HepG2 (cell line): ENCODE results near the gene USP34. TPM values are rescaled to one million over a fixed set of nuclear protein-coding genes. Genes with fewer than 3 reads are reported as not detected.

Experiments
- CENPT ChIP-seq: sonication (generic); formaldehyde crosslinking; IDR thresholded peaks from 2 replicates; pipeline ENCODE4 v1.8.0; 2022; ENCODE audit warnings: low read depth, mild to moderate bottlenecking, moderate library complexity, missing genetic modification reagents
- MAFF ChIP-seq: IDR thresholded peaks from 2 replicates; pipeline ENCODE4 v1.6.1; 2011; ENCODE audit warnings: low read depth, low read length, improper control_type of control experiment
- POGZ ChIP-seq: sonication (generic); formaldehyde crosslinking; IDR thresholded peaks from 2 replicates; pipeline ENCODE4 v1.4.0; 2020; ENCODE audit warnings: mild to moderate bottlenecking, missing genetic modification reagents
- POLR2G ChIP-seq: fragments of 200-400 bp; formaldehyde crosslinking; IDR thresholded peaks from 2 replicates; pipeline ENCODE4 v1.6.1; 2018; ENCODE audit warnings: mild to moderate bottlenecking, low read depth, low read length, moderate library complexity
- RCOR2 ChIP-seq: IDR thresholded peaks from 2 replicates; pipeline ENCODE4 v1.6.1; 2016; ENCODE audit warnings: missing biosample characterization, missing genetic modification reagents
- RORA ChIP-seq: sonication (generic); formaldehyde crosslinking; IDR thresholded peaks from 2 replicates; pipeline ENCODE4 v1.5.0; 2020; ENCODE audit warnings: mild to moderate bottlenecking, missing genetic modification reagents, moderate library complexity
- SRSF9 ChIP-seq: fragments of 200-400 bp; formaldehyde crosslinking; IDR thresholded peaks from 2 replicates; pipeline ENCODE4 v1.6.1; 2018; ENCODE audit warnings: borderline replicate concordance, mild to moderate bottlenecking, low read depth, low read length; ENCODE audit not compliant: insufficient read depth, poor library complexity, severe bottlenecking
- SUZ12 ChIP-seq: fragments of 150-350 bp; IDR thresholded peaks from 2 replicates; pipeline ENCODE4 v1.6.1; 2014; ENCODE audit warnings: low read depth, low read length
- ZNF562 ChIP-seq: sonication (generic); formaldehyde crosslinking; IDR thresholded peaks from 2 replicates; pipeline ENCODE4 v1.8.0; 2022; ENCODE audit warnings: missing genetic modification reagents, borderline replicate concordance
- ZNF644 ChIP-seq: IDR thresholded peaks from 2 replicates; pipeline ENCODE4 v1.6.1; 2016; ENCODE audit warnings: low read depth
- ZNF652 ChIP-seq: IDR thresholded peaks from 2 replicates; pipeline ENCODE4 v1.6.1; 2016; ENCODE audit warnings: low read depth, borderline replicate concordance
- polyA plus RNA-seq, 8 experiments: library from polyadenylated mRNA; depleted of rRNA in 3 of 8; stranded (reverse) in 7 of 8; unstranded in 1 of 8; fragments of >200 nt; fragmentation: Illumina TruSeq in 4 of 8; extraction: Trizol in 4 of 8; gene quantifications; 2 replicates each; pipeline versions ENCODE4 v1.2.1 to v1.2.3, GENCODE V29; 2011 to 2016; ENCODE audit warnings: low read depth in 4 of 8, missing spikeins in 1 of 8, mixed read lengths in 1 of 8; ENCODE audit not compliant: insufficient read depth in 1 of 8
- total RNA-seq, 5 experiments: library from RNA; depleted of rRNA; stranded (reverse); fragments of >200 nt; fragmentation: Illumina TruSeq; extraction: Trizol; gene quantifications; 2 replicates each; pipeline ENCODE4 v1.2.3, GENCODE V29; 2016; ENCODE audit warnings: low read depth in 1 of 5
- TF ChIP-seq, protein P1 (sequence below): sonication (generic); formaldehyde crosslinking; IDR thresholded peaks from 2 replicates; pipeline ENCODE4 v1.4.0; 2020; ENCODE audit warnings: missing genetic modification reagents, borderline replicate concordance
- TF ChIP-seq, protein P2 (sequence below): sonication (generic); formaldehyde crosslinking; IDR thresholded peaks from 2 replicates; pipeline ENCODE4 v1.4.0; 2020; ENCODE audit warnings: missing genetic modification reagents, borderline replicate concordance
- TF ChIP-seq, protein P3 (sequence below): sonication (generic); formaldehyde crosslinking; IDR thresholded peaks from 2 replicates; pipeline ENCODE4 v1.4.0; 2020; ENCODE audit warnings: missing genetic modification reagents, low read depth, mild to moderate bottlenecking, borderline replicate concordance
- TF ChIP-seq, protein P4 (sequence below): sonication (generic); formaldehyde crosslinking; IDR thresholded peaks from 2 replicates; pipeline ENCODE4 v1.4.0; 2020; ENCODE audit warnings: missing genetic modification reagents

USP34 gene
- total and polyA plus RNA-seq, 2 of the 13 experiments (the other 11 are each of a cell fraction or from before 2014, with no cell fraction given), result 99.2 to 100 TPM

DNA sequence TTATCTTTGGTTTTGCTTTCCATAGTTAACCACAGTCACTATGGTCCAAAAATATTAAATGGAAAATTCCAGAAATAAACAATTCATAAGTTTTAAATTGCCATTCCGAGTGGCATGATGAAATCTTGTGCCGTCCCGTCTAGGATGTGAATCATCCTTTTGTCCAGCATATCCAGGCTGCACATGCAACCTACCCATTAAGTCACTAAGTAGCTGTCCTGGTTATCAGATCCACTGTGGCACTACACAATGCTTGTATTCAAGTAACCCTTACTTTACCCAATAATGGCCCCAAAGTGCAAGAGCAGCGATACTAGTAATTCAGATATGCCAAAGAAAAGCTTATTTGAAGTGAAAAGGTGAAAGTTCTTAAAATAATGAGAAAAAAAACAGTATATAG lies 10.7 kb downstream of the USP34 start (continued):
- peak; percentile 50; the same call in 1 of the 2 replicates for TF ChIP-seq ZNF644 (CRISPR knock-in tag)
- no peak for TF ChIP-seq SRSF9
- TF ChIP-seq ZNF652 (CRISPR knock-in tag), result peak; percentile 74
- no peak for TF ChIP-seq ZNF562 (CRISPR knock-in tag)
- TF ChIP-seq, protein P1, sequence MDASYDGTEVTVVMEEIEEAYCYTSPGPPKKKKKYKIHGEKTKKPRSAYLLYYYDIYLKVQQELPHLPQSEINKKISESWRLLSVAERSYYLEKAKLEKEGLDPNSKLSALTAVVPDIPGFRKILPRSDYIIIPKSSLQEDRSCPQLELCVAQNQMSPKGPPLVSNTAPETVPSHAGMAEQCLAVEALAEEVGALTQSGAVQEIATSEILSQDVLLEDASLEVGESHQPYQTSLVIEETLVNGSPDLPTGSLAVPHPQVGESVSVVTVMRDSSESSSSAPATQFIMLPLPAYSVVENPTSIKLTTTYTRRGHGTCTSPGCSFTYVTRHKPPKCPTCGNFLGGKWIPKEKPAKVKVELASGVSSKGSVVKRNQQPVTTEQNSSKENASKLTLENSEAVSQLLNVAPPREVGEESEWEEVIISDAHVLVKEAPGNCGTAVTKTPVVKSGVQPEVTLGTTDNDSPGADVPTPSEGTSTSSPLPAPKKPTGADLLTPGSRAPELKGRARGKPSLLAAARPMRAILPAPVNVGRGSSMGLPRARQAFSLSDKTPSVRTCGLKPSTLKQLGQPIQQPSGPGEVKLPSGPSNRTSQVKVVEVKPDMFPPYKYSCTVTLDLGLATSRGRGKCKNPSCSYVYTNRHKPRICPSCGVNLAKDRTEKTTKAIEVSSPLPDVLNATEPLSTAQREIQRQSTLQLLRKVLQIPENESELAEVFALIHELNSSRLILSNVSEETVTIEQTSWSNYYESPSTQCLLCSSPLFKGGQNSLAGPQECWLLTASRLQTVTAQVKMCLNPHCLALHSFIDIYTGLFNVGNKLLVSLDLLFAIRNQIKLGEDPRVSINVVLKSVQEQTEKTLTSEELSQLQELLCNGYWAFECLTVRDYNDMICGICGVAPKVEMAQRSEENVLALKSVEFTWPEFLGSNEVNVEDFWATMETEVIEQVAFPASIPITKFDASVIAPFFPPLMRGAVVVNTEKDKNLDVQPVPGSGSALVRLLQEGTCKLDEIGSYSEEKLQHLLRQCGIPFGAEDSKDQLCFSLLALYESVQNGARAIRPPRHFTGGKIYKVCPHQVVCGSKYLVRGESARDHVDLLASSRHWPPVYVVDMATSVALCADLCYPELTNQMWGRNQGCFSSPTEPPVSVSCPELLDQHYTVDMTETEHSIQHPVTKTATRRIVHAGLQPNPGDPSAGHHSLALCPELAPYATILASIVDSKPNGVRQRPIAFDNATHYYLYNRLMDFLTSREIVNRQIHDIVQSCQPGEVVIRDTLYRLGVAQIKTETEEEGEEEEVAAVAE, result no peak
- TF ChIP-seq, protein P2, sequence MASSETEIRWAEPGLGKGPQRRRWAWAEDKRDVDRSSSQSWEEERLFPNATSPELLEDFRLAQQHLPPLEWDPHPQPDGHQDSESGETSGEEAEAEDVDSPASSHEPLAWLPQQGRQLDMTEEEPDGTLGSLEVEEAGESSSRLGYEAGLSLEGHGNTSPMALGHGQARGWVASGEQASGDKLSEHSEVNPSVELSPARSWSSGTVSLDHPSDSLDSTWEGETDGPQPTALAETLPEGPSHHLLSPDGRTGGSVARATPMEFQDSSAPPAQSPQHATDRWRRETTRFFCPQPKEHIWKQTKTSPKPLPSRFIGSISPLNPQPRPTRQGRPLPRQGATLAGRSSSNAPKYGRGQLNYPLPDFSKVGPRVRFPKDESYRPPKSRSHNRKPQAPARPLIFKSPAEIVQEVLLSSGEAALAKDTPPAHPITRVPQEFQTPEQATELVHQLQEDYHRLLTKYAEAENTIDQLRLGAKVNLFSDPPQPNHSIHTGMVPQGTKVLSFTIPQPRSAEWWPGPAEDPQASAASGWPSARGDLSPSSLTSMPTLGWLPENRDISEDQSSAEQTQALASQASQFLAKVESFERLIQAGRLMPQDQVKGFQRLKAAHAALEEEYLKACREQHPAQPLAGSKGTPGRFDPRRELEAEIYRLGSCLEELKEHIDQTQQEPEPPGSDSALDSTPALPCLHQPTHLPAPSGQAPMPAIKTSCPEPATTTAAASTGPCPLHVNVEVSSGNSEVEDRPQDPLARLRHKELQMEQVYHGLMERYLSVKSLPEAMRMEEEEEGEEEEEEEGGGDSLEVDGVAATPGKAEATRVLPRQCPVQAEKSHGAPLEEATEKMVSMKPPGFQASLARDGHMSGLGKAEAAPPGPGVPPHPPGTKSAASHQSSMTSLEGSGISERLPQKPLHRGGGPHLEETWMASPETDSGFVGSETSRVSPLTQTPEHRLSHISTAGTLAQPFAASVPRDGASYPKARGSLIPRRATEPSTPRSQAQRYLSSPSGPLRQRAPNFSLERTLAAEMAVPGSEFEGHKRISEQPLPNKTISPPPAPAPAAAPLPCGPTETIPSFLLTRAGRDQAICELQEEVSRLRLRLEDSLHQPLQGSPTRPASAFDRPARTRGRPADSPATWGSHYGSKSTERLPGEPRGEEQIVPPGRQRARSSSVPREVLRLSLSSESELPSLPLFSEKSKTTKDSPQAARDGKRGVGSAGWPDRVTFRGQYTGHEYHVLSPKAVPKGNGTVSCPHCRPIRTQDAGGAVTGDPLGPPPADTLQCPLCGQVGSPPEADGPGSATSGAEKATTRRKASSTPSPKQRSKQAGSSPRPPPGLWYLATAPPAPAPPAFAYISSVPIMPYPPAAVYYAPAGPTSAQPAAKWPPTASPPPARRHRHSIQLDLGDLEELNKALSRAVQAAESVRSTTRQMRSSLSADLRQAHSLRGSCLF (CRISPR knock-in tag), result no peak
- no peak for TF ChIP-seq SUZ12
- TF ChIP-seq, protein P3, sequence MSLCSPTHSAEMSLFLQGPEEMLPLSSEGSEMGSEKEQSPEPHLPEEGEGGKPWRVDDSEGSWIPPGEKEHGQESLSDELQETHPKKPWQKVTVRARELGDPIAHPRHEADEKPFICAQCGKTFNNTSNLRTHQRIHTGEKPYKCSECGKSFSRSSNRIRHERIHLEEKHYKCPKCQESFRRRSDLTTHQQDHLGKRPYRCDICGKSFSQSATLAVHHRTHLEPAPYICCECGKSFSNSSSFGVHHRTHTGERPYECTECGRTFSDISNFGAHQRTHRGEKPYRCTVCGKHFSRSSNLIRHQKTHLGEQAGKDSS (CRISPR knock-in tag), result no peak
- 0 out of 2 replicates have a peak, but pooled peaks have one; percentile 15 for TF ChIP-seq RCOR2 (CRISPR knock-in tag)
- TF ChIP-seq POGZ, result no peak
- TF ChIP-seq MAFF, result no peak
- no peak for TF ChIP-seq POLR2G
- TF ChIP-seq, protein P4, sequence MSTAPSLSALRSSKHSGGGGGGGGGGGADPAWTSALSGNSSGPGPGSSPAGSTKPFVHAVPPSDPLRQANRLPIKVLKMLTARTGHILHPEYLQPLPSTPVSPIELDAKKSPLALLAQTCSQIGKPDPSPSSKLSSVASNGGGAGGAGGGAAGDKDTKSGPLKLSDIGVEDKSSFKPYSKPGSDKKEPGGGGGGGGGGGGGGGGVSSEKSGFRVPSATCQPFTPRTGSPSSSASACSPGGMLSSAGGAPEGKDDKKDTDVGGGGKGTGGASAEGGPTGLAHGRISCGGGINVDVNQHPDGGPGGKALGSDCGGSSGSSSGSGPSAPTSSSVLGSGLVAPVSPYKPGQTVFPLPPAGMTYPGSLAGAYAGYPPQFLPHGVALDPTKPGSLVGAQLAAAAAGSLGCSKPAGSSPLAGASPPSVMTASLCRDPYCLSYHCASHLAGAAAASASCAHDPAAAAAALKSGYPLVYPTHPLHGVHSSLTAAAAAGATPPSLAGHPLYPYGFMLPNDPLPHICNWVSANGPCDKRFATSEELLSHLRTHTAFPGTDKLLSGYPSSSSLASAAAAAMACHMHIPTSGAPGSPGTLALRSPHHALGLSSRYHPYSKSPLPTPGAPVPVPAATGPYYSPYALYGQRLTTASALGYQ, result no peak
- TF ChIP-seq CENPT, result no peak
- TF ChIP-seq RORA (CRISPR knock-in tag), result no peak
- TF ChIP-seq, all 625 proteins: peak for 37
